ENCODE results near the gene CLDN11.

Gene CLDN11

GRCh38 chr3:170428095-170428494 is 9.4 kb downstream of the CLDN11 start:
- no peak for DNase-seq

- no peak for DNase-seq
Measured at GRCh38 chr3:170429050-170429449, 10.4 kb downstream of the CLDN11 start.

DNA sequence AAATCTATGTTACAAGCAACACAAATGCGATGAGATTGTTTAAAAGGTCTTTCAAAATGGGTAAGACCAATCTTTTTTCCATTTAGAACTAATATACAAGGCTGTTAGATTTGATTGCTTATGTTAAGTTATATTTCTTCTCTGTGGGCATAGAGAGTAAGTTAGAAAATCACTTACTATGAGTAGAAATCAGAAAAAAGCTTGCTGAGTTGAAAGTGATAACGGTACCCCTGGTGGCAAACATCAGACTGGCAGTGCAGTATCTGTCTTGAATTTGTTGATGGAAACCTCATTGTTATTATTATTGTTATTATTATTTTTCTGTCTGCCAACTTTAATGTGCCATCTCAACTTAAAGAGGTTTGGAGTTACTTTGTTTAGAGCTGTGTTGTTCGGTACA is 12.4 kb downstream of the CLDN11 start:
- DNase-seq = no peak

DNA sequence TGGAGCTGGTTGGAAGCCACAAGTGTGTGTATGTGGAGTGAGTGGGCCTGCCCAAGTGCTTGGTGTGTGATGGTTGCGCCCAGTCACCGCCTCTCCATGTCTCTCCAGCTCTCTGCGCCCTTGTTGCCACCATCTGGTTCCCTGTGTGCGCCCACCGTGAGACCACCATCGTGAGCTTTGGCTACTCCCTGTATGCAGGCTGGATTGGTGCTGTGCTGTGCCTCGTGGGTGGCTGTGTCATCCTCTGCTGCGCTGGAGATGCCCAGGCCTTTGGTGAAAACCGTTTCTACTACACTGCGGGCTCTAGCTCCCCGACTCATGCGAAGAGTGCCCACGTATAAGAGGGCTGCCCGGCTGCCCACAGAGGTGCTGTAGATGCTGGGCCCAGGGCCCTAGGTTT is 13.7 kb downstream of the CLDN11 start:
- no peak for DNase-seq

GRCh38 chr3:170436697-170437096 is 18.0 kb downstream of the CLDN11 start:
- no peak for DNase-seq

DNA sequence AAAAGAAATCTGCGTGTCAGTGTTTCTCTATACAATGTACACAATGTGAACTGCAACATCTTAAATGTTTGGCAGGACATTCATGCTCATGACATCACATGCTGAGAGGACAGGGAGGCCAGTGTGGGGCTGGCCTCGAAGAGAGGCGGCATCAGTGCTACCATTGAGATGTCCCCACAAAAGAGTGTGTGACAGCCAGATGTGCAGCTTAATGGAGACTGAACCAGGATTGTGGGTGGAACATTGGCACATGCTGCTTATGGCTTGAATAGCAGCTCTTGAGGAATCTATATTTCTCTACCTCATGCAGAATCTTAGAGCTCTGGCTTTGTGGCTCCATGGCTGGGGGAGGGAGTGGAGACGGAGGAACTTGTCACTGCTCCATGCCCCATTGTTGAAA is 18.5 kb downstream of the CLDN11 start:
- no peak for DNase-seq

GRCh38 chr3:170437696-170438407 is 19.2 kb downstream of the CLDN11 start:
- no peak for DNase-seq

DNA sequence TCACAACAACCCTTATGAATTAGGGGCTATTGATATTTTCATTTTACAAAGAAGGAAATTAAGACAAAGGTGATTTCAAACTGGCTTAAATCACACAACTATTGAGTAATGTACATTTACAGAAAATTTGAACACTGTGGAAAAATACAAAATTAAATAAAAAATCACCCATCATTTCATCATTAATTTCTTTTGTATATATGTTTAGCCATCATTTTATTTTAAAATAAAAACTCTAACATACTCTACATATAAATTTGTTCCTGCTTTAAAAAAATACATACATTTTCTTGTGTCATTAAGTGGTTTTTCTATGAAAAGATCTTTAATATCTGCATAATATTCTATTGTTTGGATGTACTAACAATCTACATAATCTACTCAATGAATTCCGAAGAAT is 20.2 kb downstream of the CLDN11 start:
- no peak for DNase-seq

- no peak for DNase-seq
Measured at GRCh38 chr3:170440344-170440743, 21.7 kb downstream of the CLDN11 start.

DNA sequence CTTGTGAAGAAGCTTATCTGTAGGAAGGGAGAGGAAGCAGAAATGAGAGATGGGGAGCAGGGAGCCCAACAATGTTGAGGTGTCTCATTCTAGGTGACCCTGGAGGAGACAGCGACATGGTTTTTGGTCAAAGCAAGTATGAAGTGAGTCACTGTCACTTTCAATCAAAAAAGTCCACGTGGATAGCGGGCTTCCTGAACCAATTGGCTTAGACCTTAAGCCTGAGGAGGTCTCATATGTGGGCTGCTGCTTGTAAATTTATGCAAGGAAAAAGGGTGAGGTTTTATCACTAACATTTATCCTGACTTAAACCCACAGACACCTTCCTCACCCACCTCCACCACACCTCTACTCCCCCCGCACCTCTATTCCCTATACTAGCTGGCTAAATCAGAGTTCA is 22.7 kb downstream of the CLDN11 start:
- DNase-seq = no peak

GRCh38 chr3:170442947-170443346 is 24.3 kb downstream of the CLDN11 start:
- no peak for DNase-seq

GRCh38 chr3:170443457-170443856 is 24.8 kb downstream of the CLDN11 start:
- DNase-seq = no peak

DNA sequence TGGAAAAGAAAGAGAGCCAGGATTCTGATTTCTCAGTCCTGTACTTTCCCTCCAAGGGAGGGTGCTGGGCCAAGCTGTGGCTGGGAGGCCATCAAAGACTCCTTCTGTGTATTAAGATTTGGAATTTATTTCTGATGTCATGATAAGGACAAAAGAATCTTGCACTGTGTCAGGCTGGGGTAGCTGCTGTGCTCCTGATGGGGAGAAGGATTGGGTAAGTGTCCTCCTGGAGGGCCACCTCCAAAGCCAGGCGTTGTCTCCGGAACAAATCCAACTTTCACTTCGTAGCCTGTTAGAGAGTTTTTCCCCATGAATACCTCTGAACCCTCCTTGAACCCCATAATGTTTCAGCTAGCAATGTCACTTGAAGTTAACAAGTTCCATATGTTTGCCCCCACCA is 29.9 kb downstream of the CLDN11 start:
- DNase-seq = no peak

DNA sequence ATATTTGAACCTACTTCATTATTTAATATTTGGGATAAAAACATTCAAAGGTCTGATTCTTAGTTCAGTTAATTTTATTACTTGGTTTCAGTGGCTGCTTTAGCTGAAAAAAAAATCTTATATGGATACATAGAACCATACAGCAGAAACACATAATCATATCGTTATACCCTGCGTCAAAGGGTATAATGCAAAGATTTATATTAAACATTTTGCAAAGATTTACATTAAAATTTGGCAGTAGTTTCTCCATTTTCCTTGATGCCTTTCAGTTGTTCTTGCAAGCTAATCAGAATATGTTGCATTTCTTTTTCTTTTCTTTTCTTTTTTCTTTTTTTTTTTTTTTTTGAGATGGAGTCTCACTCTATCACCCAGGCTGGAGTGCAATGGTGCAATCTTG is 31.4 kb downstream of the CLDN11 start:
- no peak for DNase-seq

DNA sequence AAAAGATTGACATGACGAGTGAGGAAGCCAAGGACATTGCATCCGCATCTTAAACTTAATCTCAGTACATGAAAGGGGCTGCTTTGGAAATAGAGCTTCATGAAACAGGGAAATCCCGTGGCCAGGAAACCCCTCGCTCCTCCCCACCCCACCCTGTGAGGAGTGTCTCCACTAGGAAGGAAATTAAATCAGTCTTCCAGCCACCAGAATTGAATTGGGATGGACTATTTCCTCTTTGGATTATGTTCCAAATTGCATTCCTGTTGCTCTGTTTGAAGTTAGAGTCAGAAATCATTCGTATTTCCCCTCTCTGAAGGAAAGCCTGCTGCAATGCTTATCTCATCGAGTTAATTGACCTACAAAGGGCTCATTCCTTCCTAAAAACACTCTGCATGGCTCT is 35.8 kb downstream of the CLDN11 start:
- DNase-seq = no peak

- DNase-seq = no peak
Measured at GRCh38 chr3:170458285-170458684, 39.6 kb downstream of the CLDN11 start.

DNA sequence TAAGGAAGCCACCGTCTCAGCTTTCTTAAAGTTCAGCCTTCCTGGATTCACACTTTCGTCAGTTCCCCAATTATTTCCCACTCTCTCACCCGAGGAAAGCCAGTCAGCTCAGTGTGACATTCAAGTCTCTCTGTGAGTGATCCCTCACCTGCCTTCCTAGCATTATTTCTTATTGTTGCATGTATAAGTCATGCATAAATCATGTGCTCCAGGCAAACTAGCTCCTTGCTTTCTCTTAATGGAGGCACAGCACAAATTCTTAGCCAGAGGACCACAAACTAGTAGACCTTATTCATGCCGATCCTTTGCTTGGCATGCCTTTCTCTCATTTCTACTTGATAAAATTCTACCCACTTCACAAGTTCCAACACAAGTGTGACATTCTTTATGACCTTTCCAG is 44.3 kb downstream of the CLDN11 start:
- no peak for DNase-seq

- no peak for DNase-seq
Measured at GRCh38 chr3:170465955-170466354, 47.3 kb downstream of the CLDN11 start.

DNA sequence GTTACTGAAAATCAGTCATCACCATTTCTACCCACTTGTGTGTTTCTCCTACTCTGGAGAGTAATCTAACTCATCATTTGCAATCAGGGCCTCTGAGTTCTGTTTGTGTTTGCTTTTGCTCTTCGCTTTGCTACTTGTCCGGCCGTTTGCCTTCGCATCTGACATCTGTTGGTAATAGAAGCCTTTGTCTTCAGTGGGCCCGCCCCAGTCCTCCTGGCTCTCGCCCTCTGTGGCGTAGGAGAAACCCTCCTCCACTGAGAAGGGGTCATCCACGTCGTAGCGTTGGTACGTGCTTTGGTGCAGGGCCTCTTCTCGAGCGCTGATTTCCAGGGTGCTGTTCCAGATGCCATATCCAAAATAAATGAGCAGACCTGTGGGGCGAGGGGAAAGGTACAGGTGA is 48.3 kb downstream of the CLDN11 start:
- no peak for DNase-seq

- DNase-seq = no peak
Measured at GRCh38 chr3:170467571-170468147, 49.0 kb downstream of the CLDN11 start.

GRCh38 chr3:170469151-170470062 is 50.7 kb downstream of the CLDN11 start:
- DNase-seq = no peak

- DNase-seq = no peak
Measured at GRCh38 chr3:170470063-170471016, 51.7 kb downstream of the CLDN11 start.

GRCh38 chr3:170471149-170471548 is 52.5 kb downstream of the CLDN11 start:
- no peak for DNase-seq

Measured in stimulated activated CD4-positive, alpha-beta T cell treated with anti-CD3 and anti-CD28 coated beads, Interleukin-15, amount 100 ng/mL, for 24 hours (primary cell).